Transverse colon (tissue), 4 donors: Measurements from ENCODE around the gene BRF1.

Source experiments
- CTCF ChIP-seq, 5 experiments: fragments of 200-600 bp in 3 of 5; fragments of 450-650 bp in 2 of 5; sonication (generic) in 3 of 5; IDR thresholded peaks; 1 replicate in 2 of 5; 2 replicates in 3 of 5; pipeline ENCODE4 v1.5.1; 2016 to 2017; ENCODE audit warnings: antibody characterized with exemption in 5 of 5, inconsistent platforms in 3 of 5, mild to moderate bottlenecking in 2 of 5, moderate library complexity in 1 of 5
- POLR2A ChIP-seq: fragments of 450-650 bp; IDR thresholded peaks from one replicate; pipeline ENCODE4 v1.6.1; 2016; ENCODE audit warnings: antibody characterized with exemption, mild to moderate bottlenecking, moderate library complexity
- POLR2AphosphoS5 ChIP-seq, 3 donors: sonication (generic); formaldehyde crosslinking; IDR thresholded peaks; one replicate each; pipeline ENCODE4 v1.6.1; 2016; ENCODE audit warnings: antibody characterized with exemption in 3 of 3

DNA sequence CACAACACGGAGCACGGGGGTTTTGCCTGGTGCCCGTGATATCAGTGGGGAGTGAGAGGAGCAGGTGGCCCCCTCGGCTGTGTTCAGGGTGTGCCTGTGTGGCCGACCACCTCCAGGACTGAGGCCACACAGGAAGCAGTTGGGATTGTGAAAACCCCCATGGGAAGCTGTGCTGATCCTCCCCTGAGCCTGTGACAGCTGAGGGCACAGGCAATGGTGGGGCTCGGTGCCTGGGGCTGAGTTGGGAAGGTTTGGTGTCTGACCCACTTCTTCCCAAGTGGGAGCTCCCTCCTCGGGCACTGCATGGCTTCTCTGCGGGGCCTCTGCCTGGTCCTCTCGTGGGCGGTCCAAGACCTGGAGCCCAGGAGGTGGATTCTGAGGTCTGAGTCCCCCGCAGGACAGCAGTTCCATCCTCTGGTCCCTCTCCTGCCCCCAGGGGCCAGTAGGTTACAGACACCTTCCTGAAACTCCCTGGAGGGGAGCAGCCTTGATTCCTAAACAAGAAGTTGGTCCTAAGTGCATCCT is 31.6 kb upstream of the BRF1 start:
- TF ChIP-seq POLR2A, result no peak
- TF ChIP-seq CTCF (IDR thresholded peaks at IDR 0.05), result no peak
- no peak for TF ChIP-seq POLR2AphosphoS5 (IDR thresholded peaks at IDR 0.05)
